ENCODE measurements around the gene AIF1L.
"Not testable (repeated sequence)": the region's sequence is repeated elsewhere in the genome, so short reads cannot be mapped to it uniquely, and the experiment has no call there.

Gene AIF1L

DNA sequence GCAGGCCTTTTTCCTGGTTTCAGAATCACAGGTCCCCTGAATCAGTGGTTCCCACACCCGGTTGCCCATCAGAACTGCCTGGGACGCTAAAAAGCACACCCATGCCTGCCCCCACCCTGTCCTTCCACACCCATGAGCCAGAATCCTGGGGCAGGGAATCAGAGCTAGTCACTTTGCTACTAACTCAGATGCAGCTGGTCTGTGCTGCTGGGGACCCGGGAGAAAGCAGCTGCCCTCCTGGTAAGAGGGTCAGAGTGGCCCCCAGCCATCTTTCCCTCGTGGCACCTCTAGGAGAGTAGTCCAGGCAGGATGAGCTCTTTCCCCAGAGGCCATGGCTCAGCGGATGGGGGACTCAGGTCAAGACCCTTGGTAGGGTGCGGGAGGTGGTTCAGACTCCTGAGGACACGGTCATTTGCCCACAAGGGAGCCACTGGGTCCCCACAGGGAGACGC lies 17.8 kb downstream of the AIF1L start:
- no peak overlapping the region for H2BK120ac ChIP-seq (ENCODE audit: low read depth, low read length)
- H3K4me2 ChIP-seq (ENCODE audit: low read length, poor library complexity, severe bottlenecking) = peak overlapping the region; percentile 62
- 86% methylated on average over 8 of the region's 8 CpGs for WGBS

DNA sequence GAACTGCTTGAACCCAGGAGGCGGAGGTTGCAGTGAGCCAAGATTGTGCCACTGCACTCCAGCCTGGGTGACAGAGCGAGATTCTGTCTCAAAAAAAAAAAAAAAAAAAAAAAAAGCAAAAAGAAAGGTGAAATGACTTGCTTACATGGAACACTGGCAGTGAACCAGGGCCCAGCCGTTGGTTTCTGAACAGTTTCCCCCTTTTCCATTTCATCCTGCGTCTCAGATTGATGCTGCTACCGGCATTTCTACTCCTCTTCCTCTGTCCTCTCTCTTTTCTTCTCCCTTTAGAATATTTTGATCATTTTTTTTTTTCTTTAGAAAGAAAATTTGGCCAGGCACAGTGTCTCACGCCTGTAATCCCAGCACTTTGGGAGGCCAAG lies 19.0 kb downstream of the AIF1L start:
- not testable (repeated sequence) for H3K9me3 ChIP-seq (ENCODE audit: control insufficient read depth, low read length); H2BK5ac ChIP-seq (ENCODE audit: low read depth, low read length, poor library complexity, severe bottlenecking); H3K27ac ChIP-seq (ENCODE audit: low read length, poor library complexity, severe bottlenecking); H2BK15ac ChIP-seq (ENCODE audit: low read depth, poor library complexity, severe bottlenecking); H3K4ac ChIP-seq (ENCODE audit: low read depth in 1 of 2, low read length in 2 of 2); H2BK12ac ChIP-seq (ENCODE audit: low read length in 2 of 2); H4K91ac ChIP-seq (ENCODE audit: low read length); H4K8ac ChIP-seq (ENCODE audit: low read length); H3K14ac ChIP-seq (ENCODE audit: low read length in 2 of 2); H3K4me3 ChIP-seq (ENCODE audit: insufficient read depth in 1 of 2, low read depth in 1 of 2, low read length in 2 of 2); H2BK120ac ChIP-seq (ENCODE audit: low read depth, low read length); H3K9ac ChIP-seq (ENCODE audit: low read length); H3K23ac ChIP-seq (ENCODE audit: low read length in 2 of 2); H3K18ac ChIP-seq (ENCODE audit: low read depth in 1 of 2, low read length in 2 of 2); H2AK5ac ChIP-seq (ENCODE audit: low read length, severe bottlenecking); DNase-seq; H2AFZ ChIP-seq (ENCODE audit: low read depth, low read length); H3K4me2 ChIP-seq (ENCODE audit: low read length, poor library complexity, severe bottlenecking)
- Histone ChIP-seq H3K27me3 (ENCODE audit: control insufficient read depth in 1 of 2, insufficient read depth in 1 of 2, low read length in 2 of 2) (peaks cover 0 to 22% of the 10 kb centered on the region in 2 experiments), H3K79me1 (replicated peaks; ENCODE audit: low read length, poor library complexity, severe bottlenecking) (peaks cover 30% of the 10 kb centered on the region), H3K36me3 (ENCODE audit: control insufficient read depth in 1 of 2, insufficient read depth in 2 of 2, low read depth in 1 of 2, low read length in 2 of 2) (peaks cover 0 to 49% of the 10 kb centered on the region in 2 experiments), H3K4me1 (ENCODE audit: control insufficient read depth, insufficient read depth, low read depth, low read length) (peaks cover 41% of the 10 kb centered on the region)
- WGBS = 92% methylated on average over 3 of the region's 6 CpGs

More for the DNA sequence above, 17.8 kb downstream of the AIF1L start:
- Histone ChIP-seq H3K18ac (ENCODE audit: low read depth in 1 of 2, low read length in 2 of 2) (no peak overlapping the region), H4K91ac (ENCODE audit: low read length) (no peak overlapping the region), H2AFZ (ENCODE audit: low read depth, low read length) (no peak overlapping the region), H3K23ac (ENCODE audit: low read length in 2 of 2) (no peak overlapping the region), H4K8ac (ENCODE audit: low read length) (no peak overlapping the region), H2BK15ac (ENCODE audit: low read depth, poor library complexity, severe bottlenecking) (no peak overlapping the region), H3K27me3 (ENCODE audit: control insufficient read depth in 1 of 2, insufficient read depth in 1 of 2, low read length in 2 of 2) (peaks cover 0 to 19% of the 10 kb centered on the region in 2 experiments), H2BK12ac (ENCODE audit: low read length in 2 of 2) (no peak overlapping the region), H2AK5ac (ENCODE audit: low read length, severe bottlenecking) (peak overlapping the region; percentile 84), H3K79me1 (replicated peaks; ENCODE audit: low read length, poor library complexity, severe bottlenecking) (peaks cover 23% of the 10 kb centered on the region), H3K4ac (ENCODE audit: low read depth in 1 of 2, low read length in 2 of 2) (no peak overlapping the region), H3K36me3 (ENCODE audit: control insufficient read depth in 1 of 2, insufficient read depth in 2 of 2, low read depth in 1 of 2, low read length in 2 of 2) (peaks cover 0 to 37% of the 10 kb centered on the region in 2 experiments), H3K4me3 (ENCODE audit: insufficient read depth in 1 of 2, low read depth in 1 of 2, low read length in 2 of 2) (no peak overlapping the region), H3K4me1 (ENCODE audit: control insufficient read depth, insufficient read depth, low read depth, low read length) (peaks cover 37% of the 10 kb centered on the region), H3K9ac (ENCODE audit: low read length) (no peak overlapping the region), H3K14ac (ENCODE audit: low read length in 2 of 2) (no peak overlapping the region), H3K27ac (ENCODE audit: low read length, poor library complexity, severe bottlenecking) (peak overlapping the region; percentile 41), H2BK5ac (ENCODE audit: low read depth, low read length, poor library complexity, severe bottlenecking) (no peak overlapping the region), H3K9me3 (ENCODE audit: control insufficient read depth, low read length) (no peaks in the 10 kb centered on the region)
- no peak for DNase-seq

DNA sequence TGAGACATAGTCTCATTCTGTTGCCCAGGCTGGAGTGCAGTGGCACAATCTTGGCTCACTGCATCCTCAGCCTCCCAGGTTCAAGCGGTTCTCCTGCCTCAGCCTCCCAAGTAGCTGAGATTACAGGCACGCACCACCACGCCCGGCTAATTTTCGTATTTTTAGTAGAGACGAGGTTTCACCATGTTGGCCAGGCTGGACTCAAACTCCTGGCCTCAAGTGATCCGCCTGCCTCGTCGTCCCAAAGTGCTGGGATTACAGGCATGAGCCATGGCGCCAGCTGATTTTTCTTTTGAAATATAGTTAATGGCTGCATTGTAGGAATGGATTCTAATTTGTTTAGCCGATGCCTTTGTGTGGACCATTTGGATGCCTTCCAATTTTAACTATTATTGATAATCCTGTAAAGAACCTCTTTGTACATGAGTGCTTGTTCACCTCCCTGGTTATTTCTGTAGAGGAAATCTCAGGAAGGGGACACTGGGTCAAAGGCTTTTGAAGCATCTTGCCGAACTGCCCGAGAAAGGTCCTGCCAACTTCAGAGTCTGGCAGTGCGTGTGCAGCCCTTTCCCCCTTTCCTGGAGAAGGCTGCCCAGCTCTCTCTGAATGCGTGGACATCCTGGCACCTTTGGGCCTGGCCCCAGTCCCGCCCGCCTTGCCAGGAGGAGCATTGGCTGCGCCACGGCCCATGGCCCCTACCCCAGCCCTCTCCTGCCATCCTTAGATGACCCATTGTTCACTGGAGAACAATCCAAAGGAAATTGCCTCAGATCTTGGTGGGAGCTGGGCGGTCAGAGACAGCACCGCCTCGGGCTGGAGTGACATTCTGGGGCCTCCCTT lies 20.2 kb downstream of the AIF1L start:
- WGBS = 90% methylated on average over 21 of the region's 22 CpGs
- Histone ChIP-seq H3K23ac (ENCODE audit: low read length in 2 of 2) (no peak overlapping the region), H2BK5ac (ENCODE audit: low read depth, low read length, poor library complexity, severe bottlenecking) (no peak overlapping the region), H4K8ac (ENCODE audit: low read length) (no peak overlapping the region), H3K14ac (ENCODE audit: low read length in 2 of 2) (no peak overlapping the region), H2BK15ac (ENCODE audit: low read depth, poor library complexity, severe bottlenecking) (no peak overlapping the region), H2AFZ (ENCODE audit: low read depth, low read length) (no peak overlapping the region), H3K9me3 (ENCODE audit: control insufficient read depth, low read length) (no peaks in the 10 kb centered on the region), H2BK120ac (ENCODE audit: low read depth, low read length) (no peak overlapping the region), H3K18ac (ENCODE audit: low read depth in 1 of 2, low read length in 2 of 2) (no peak overlapping the region), H3K79me1 (replicated peaks; ENCODE audit: low read length, poor library complexity, severe bottlenecking) (peaks cover 35% of the 10 kb centered on the region), H3K36me3 (ENCODE audit: control insufficient read depth in 1 of 2, insufficient read depth in 2 of 2, low read depth in 1 of 2, low read length in 2 of 2) (peaks cover 0 to 60% of the 10 kb centered on the region in 2 experiments), H3K4me2 (ENCODE audit: low read length, poor library complexity, severe bottlenecking) (no peak overlapping the region), H3K4me3 (ENCODE audit: insufficient read depth in 1 of 2, low read depth in 1 of 2, low read length in 2 of 2) (no peak overlapping the region), H2BK12ac (ENCODE audit: low read length in 2 of 2) (no peak overlapping the region), H2AK5ac (ENCODE audit: low read length, severe bottlenecking) (no peak overlapping the region), H3K27ac (ENCODE audit: low read length, poor library complexity, severe bottlenecking) (no peak overlapping the region), H3K9ac (ENCODE audit: low read length) (no peak overlapping the region), H4K91ac (ENCODE audit: low read length) (no peak overlapping the region), H3K4me1 (ENCODE audit: control insufficient read depth, insufficient read depth, low read depth, low read length) (peaks cover 47% of the 10 kb centered on the region), H3K27me3 (ENCODE audit: control insufficient read depth in 1 of 2, insufficient read depth in 1 of 2, low read length in 2 of 2) (peaks cover 0 to 20% of the 10 kb centered on the region in 2 experiments), H3K4ac (ENCODE audit: low read depth in 1 of 2, low read length in 2 of 2) (no peak overlapping the region)
- no peak for DNase-seq

DNA sequence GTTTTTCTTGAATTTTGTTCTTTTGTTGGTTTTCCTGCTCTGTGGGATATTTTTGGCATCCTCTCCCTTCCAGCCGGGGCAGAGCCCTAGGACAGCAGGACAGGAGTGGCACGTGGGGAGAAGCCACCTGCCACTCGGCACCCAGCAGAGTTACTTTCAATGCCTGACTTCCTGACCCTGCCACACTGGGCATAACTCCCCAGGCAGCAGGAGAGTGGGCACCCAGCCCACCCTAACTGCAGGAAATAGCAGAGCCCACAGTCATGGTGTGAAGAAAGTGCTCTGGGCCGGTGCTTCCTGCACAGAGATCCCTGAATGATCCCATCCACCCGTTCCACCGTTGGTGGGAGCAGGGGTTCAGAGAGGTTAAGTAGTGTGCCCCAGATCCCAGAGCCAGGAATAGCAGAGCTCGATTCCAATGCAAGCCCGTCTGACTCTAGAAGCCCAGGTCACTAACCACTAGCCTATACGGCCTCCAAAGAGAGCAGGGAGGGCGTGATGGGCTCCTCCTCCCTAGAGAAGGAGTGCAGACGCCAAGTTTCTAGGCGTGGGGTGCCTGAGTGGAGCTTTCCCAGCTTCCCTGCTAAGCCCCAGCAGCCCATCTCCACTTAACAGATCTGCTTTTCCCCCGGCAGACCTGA lies 20.9 kb downstream of the AIF1L start:
- peaks cover 50% of the 10 kb centered on the region for H3K4me1 ChIP-seq (ENCODE audit: control insufficient read depth, insufficient read depth, low read depth, low read length)
- peaks cover 0 to 63% of the 10 kb centered on the region in 2 experiments for H3K36me3 ChIP-seq (ENCODE audit: control insufficient read depth in 1 of 2, insufficient read depth in 2 of 2, low read depth in 1 of 2, low read length in 2 of 2)
- no peak overlapping the region for H3K23ac ChIP-seq (ENCODE audit: low read length in 2 of 2)
- H3K4ac ChIP-seq (ENCODE audit: low read depth in 1 of 2, low read length in 2 of 2) = no peak overlapping the region
- no peaks in the 10 kb centered on the region for H3K9me3 ChIP-seq (ENCODE audit: control insufficient read depth, low read length)
- H3K79me1 ChIP-seq (replicated peaks; ENCODE audit: low read length, poor library complexity, severe bottlenecking) = peaks cover 35% of the 10 kb centered on the region
- peaks cover 0 to 17% of the 10 kb centered on the region in 2 experiments for H3K27me3 ChIP-seq (ENCODE audit: control insufficient read depth in 1 of 2, insufficient read depth in 1 of 2, low read length in 2 of 2)
- DNase-seq = no peak
- no peak overlapping the region for H4K91ac ChIP-seq (ENCODE audit: low read length)
- 77% methylated on average over 13 of the region's 13 CpGs for WGBS
- H4K8ac ChIP-seq (ENCODE audit: low read length) = no peak overlapping the region
- H3K14ac ChIP-seq (ENCODE audit: low read length in 2 of 2) = no peak overlapping the region
- no peak overlapping the region for H2BK5ac ChIP-seq (ENCODE audit: low read depth, low read length, poor library complexity, severe bottlenecking)
- peak overlapping the region; percentile 43 for H2AK5ac ChIP-seq (ENCODE audit: low read length, severe bottlenecking)
- H2BK120ac ChIP-seq (ENCODE audit: low read depth, low read length) = no peak overlapping the region
- no peak overlapping the region for H3K9ac ChIP-seq (ENCODE audit: low read length)
- H2BK15ac ChIP-seq (ENCODE audit: low read depth, poor library complexity, severe bottlenecking) = no peak overlapping the region
- H3K4me3 ChIP-seq (ENCODE audit: insufficient read depth in 1 of 2, low read depth in 1 of 2, low read length in 2 of 2) = no peak overlapping the region
- H3K18ac ChIP-seq (ENCODE audit: low read depth in 1 of 2, low read length in 2 of 2) = no peak overlapping the region
- H2AFZ ChIP-seq (ENCODE audit: low read depth, low read length) = no peak overlapping the region
- H3K4me2 ChIP-seq (ENCODE audit: low read length, poor library complexity, severe bottlenecking) = no peak overlapping the region
- no peak overlapping the region for H3K27ac ChIP-seq (ENCODE audit: low read length, poor library complexity, severe bottlenecking)
- no peak overlapping the region for H2BK12ac ChIP-seq (ENCODE audit: low read length in 2 of 2)
